Body of pancreas (tissue), 4 donors: Measurements from ENCODE around the gene RAX2. TPM values are rescaled to one million over a fixed set of nuclear protein-coding genes. Genes with fewer than 3 reads are reported as not detected.
"Not testable (repeated sequence)": the region's sequence is repeated elsewhere in the genome, so short reads cannot be mapped to it uniquely, and the experiment has no call there.

Experiments used
- ATAC-seq: fragments of 150-250 bp; one replicate; pipeline ENCODE4 v1.9.1; 2016
- DNase-seq, 4 donors: peaks; one replicate each; pipeline ENCODE4 v3.0.0-alpha.2; 2019
- H3K27ac ChIP-seq, 4 donors: fragments of 200-600 bp; sonication (generic); 1 replicate in 3 of 4; 2 replicates in 1 of 4; pipeline versions ENCODE4 v1.5.1 to v1.6.1; 2016 to 2019; ENCODE audit warnings: mild to moderate bottlenecking in 1 of 4, mixed read lengths in 1 of 4, moderate library complexity in 1 of 4
- H3K27me3 ChIP-seq, 2 donors: fragments of 200-600 bp; sonication (generic); one replicate each; pipeline ENCODE4 v1.6.0; 2016; ENCODE audit warnings: mild to moderate bottlenecking in 1 of 2
- H3K36me3 ChIP-seq, 2 donors: fragments of 200-600 bp; sonication (generic); replicated peaks in 1 of 2; 2 replicates each; pipeline ENCODE4 v1.5.1; 2016; ENCODE audit warnings: low read depth in 2 of 2; ENCODE audit not compliant: insufficient read depth in 1 of 2
- H3K4me1 ChIP-seq: fragments of 200-600 bp; sonication (generic); one replicate; pipeline ENCODE4 v1.6.0; 2016
- H3K4me3 ChIP-seq, 2 donors: fragments of 200-600 bp; sonication (generic); 1 replicate in 1 of 2; 2 replicates in 1 of 2; pipeline ENCODE4 v1.5.1; 2016 to 2019
- H3K9me3 ChIP-seq, 3 donors: fragments of 200-600 bp; sonication (generic); 1 replicate in 2 of 3; 2 replicates in 1 of 3; pipeline ENCODE4 v1.5.1; 2016
- CTCF ChIP-seq, 7 experiments: fragments of 450-650 bp in 4 of 7; fragments of 200-600 bp in 3 of 7; sonication (generic) in 3 of 7; IDR thresholded peaks; one replicate each; pipeline ENCODE4 v1.5.1; 2016 to 2019; ENCODE audit warnings: antibody characterized with exemption in 7 of 7
- POLR2A ChIP-seq, 3 donors: fragments of 450-650 bp; IDR thresholded peaks; one replicate each; pipeline ENCODE4 v1.6.1; 2016; ENCODE audit warnings: antibody characterized with exemption in 3 of 3, mild to moderate bottlenecking in 2 of 3
- WGBS, 2 donors: methylation state at CpG; one replicate each; pipeline ENCODE4 v1.1.5; 2017; 5-methylcytosine and 5-hydroxymethylcytosine counted together
- intact Hi-C: fragments of 100-400 bp; cut with DNase I; formaldehyde crosslinking; loops from one replicate; pipeline ENCODE4 v1.15.1; 2023
- total RNA-seq, 2 donors: library from RNA; depleted of rRNA; stranded (reverse); fragments of >200 nt; gene quantifications; one replicate each; pipeline ENCODE4 v1.1.0, GENCODE V29; 2016

Gene RAX2
- total RNA-seq, 2 donors from 2014 or later: not detected

GRCh38 chr19:3817761-3818160 lies 45.7 kb upstream of the RAX2 start:
- DNase-seq: no peak
- no peaks in the 10 kb centered on the region for H3K36me3 ChIP-seq
- WGBS, 2 donors: 74 to 76% methylated on average over 8 of the region's 8 CpGs
- TF ChIP-seq POLR2A (IDR thresholded peaks at IDR 0.05) (no peak), CTCF (IDR thresholded peaks at IDR 0.05) (no peak)
- H3K27me3 ChIP-seq: no peaks in the 10 kb centered on the region
- no peak overlapping the region for H3K27ac ChIP-seq
- H3K9me3 ChIP-seq: no peaks in the 10 kb centered on the region
- H3K4me3 ChIP-seq: no peak overlapping the region
- intact Hi-C loops: no loop called here
- no peak for ATAC-seq
- no peaks in the 10 kb centered on the region for H3K4me1 ChIP-seq

GRCh38 chr19:3816566-3817218 lies 44.7 kb upstream of the RAX2 start:
- no peak for ATAC-seq
- WGBS, 2 donors: 85 to 87% methylated on average over 9 to 42 of the region's 45 CpGs
- Histone ChIP-seq H3K4me3 (no peak overlapping the region), H3K27me3 (no peaks in the 10 kb centered on the region), H3K4me1 (no peaks in the 10 kb centered on the region), H3K27ac (no peak overlapping the region), H3K9me3 (no peaks in the 10 kb centered on the region), H3K36me3 (no peaks in the 10 kb centered on the region)
- no peak for TF ChIP-seq CTCF (IDR thresholded peaks at IDR 0.05)
- TF ChIP-seq POLR2A (IDR thresholded peaks at IDR 0.05): no peak
- intact Hi-C loops: no loop called here
- no peak for DNase-seq

GRCh38 chr19:3816148-3816547 lies 44.1 kb upstream of the RAX2 start:
- H3K36me3 ChIP-seq, DNase-seq, H3K4me1 ChIP-seq, ATAC-seq, H3K9me3 ChIP-seq, H3K27me3 ChIP-seq, intact Hi-C loops, H3K27ac ChIP-seq, H3K4me3 ChIP-seq: not testable (repeated sequence)
- 83 to 86% methylated on average over 4 to 7 of the region's 9 CpGs for WGBS, 2 donors

GRCh38 chr19:3814648-3815047 lies 42.6 kb upstream of the RAX2 start:
- 90 to 92% methylated on average over 4 of the region's 4 CpGs for WGBS, 2 donors
- Histone ChIP-seq H3K27me3 (no peaks in the 10 kb centered on the region), H3K4me3 (no peak overlapping the region), H3K9me3 (no peaks in the 10 kb centered on the region), H3K4me1 (no peaks in the 10 kb centered on the region), H3K27ac (no peak overlapping the region), H3K36me3 (no peaks in the 10 kb centered on the region)
- DNase-seq: no peak
- TF ChIP-seq CTCF (IDR thresholded peaks at IDR 0.05) (no peak), POLR2A (IDR thresholded peaks at IDR 0.05) (no peak)
- intact Hi-C loops: no loop called here
- no peak for ATAC-seq

GRCh38 chr19:3813473-3814392 lies 41.7 kb upstream of the RAX2 start:
- DNase-seq (no peak), ATAC-seq (no peak)
- intact Hi-C loops: no loop called here

More at GRCh38 chr19:3813473-3814392, 41.7 kb upstream of the RAX2 start:
- Histone ChIP-seq H3K4me1 (no peaks in the 10 kb centered on the region), H3K27me3 (no peaks in the 10 kb centered on the region), H3K36me3 (no peaks in the 10 kb centered on the region), H3K4me3 (no peak overlapping the region), H3K9me3 (no peaks in the 10 kb centered on the region), H3K27ac (no peak overlapping the region)
- 79 to 93% methylated on average over 3 to 22 of the region's 22 CpGs for WGBS, 2 donors
- TF ChIP-seq POLR2A (IDR thresholded peaks at IDR 0.05) (no peak), CTCF (IDR thresholded peaks at IDR 0.05) (no peak)
